ENCODE results near the gene LRRN3.

GRCh38 chr7:111081546-111082267 is 9.2 kb upstream of the LRRN3 start:
- TF ChIP-seq CTCF (IDR thresholded peaks at IDR 0.05 in 8 of 11, conservative IDR thresholded peaks at IDR 0.05 in 3 of 11): no peak
- TF ChIP-seq POLR2AphosphoS5 (IDR thresholded peaks at IDR 0.05): no peak
- TF ChIP-seq POLR2A (IDR thresholded peaks at IDR 0.05): no peak
